Stomach (tissue), 9 donors: ENCODE data around the gene CAPN15. TPM values are rescaled to one million over a fixed set of nuclear protein-coding genes. Genes with fewer than 3 reads are reported as not detected.

Source experiments
- DNase-seq, 2 donors: peaks; one replicate each; pipeline versions ENCODE4 v3.0.0 to v3.0.0-alpha.2; 2013 to 2019
- H3K27ac ChIP-seq, 5 donors: fragments of 200-600 bp in 4 of 5; sonication (generic) in 4 of 5; one replicate each; pipeline ENCODE4 v1.5.1; 2013 to 2019; ENCODE audit warnings: mild to moderate bottlenecking in 1 of 5, moderate library complexity in 1 of 5
- H3K27me3 ChIP-seq, 3 donors: fragments of 200-600 bp; sonication (generic); one replicate each; pipeline ENCODE4 v1.5.1; 2017 to 2019; ENCODE audit warnings: mixed run types in 1 of 3
- H3K36me3 ChIP-seq, 4 donors: fragments of 200-600 bp; sonication (generic); 1 replicate in 3 of 4; 2 replicates in 1 of 4; pipeline ENCODE4 v1.5.1; 2016 to 2019
- H3K4me1 ChIP-seq, 4 donors: fragments of 200-600 bp; sonication (generic); one replicate each; pipeline ENCODE4 v1.5.1; 2016 to 2019
- H3K4me3 ChIP-seq, 4 donors: fragments of 200-600 bp; sonication (generic) in 3 of 4; one replicate each; pipeline ENCODE4 v1.5.1; 2016 to 2019; ENCODE audit warnings: mild to moderate bottlenecking in 1 of 4
- H3K9me3 ChIP-seq, 4 donors: fragments of 200-600 bp; sonication (generic); one replicate each; pipeline ENCODE4 v1.5.1; 2016 to 2019
- EP300 ChIP-seq: sonication (generic); formaldehyde crosslinking; IDR thresholded peaks from one replicate; pipeline ENCODE4 v1.6.1; 2017; ENCODE audit warnings: antibody characterized with exemption
- POLR2A ChIP-seq, 4 donors: fragments of 450-650 bp; IDR thresholded peaks; one replicate each; pipeline ENCODE4 v1.6.1; 2016; ENCODE audit warnings: antibody characterized with exemption in 4 of 4, control low read depth in 2 of 4, mild to moderate bottlenecking in 1 of 4, moderate library complexity in 1 of 4
- POLR2AphosphoS5 ChIP-seq, 3 donors: sonication (generic); formaldehyde crosslinking; IDR thresholded peaks; one replicate each; pipeline ENCODE4 v1.6.1; 2016; ENCODE audit warnings: antibody characterized with exemption in 3 of 3
- WGBS, 5 donors: extraction: QIAGEN DNeasy Blood & Tissue Kit in 3 of 5; methylation state at CpG; one replicate each; pipeline versions ENCODE4 v1.1.5 to v1.1.7; 2013 to 2018; 5-methylcytosine and 5-hydroxymethylcytosine counted together
- intact Hi-C: fragments of 100-400 bp; cut with DNase I; formaldehyde crosslinking; loops from one replicate; pipeline ENCODE4 v1.15.1; 2023; ENCODE audit warnings: low total_unique reads
- polyA plus RNA-seq, 3 donors: library from polyadenylated mRNA; stranded (reverse); fragments of 200-250 nt; gene quantifications; one replicate each; pipeline ENCODE4 v1.2.3, GENCODE V29; 2013
- total RNA-seq, 5 donors: library from RNA; depleted of rRNA; stranded (reverse); fragments of >200 nt; gene quantifications; one replicate each; pipeline versions ENCODE4 v1.1.0 to v1.2.3, GENCODE V29; 2014 to 2016
- TF ChIP-seq, protein P1 (sequence below), 7 experiments: fragments of 450-650 bp in 4 of 7; fragments of 200-600 bp in 3 of 7; sonication (generic) in 3 of 7; IDR thresholded peaks; one replicate each; pipeline ENCODE4 v1.5.1; 2016 to 2019; ENCODE audit warnings: antibody characterized with exemption in 7 of 7, control low read depth in 2 of 7, mild to moderate bottlenecking in 1 of 7
- donor health status: healthy with polysubstance abuse.
- donor health status: Bipolar disorder and iron deficiency.
- donor health status: healthy.

CAPN15 gene
- total and polyA plus RNA-seq, 8 donors, result 25.2 to 235 (median 35.0) TPM

- no peak overlapping the region for H3K27ac ChIP-seq
- intact Hi-C loops, result no loop called here
- no peak overlapping the region for H3K4me3 ChIP-seq
- TF ChIP-seq, protein P1, sequence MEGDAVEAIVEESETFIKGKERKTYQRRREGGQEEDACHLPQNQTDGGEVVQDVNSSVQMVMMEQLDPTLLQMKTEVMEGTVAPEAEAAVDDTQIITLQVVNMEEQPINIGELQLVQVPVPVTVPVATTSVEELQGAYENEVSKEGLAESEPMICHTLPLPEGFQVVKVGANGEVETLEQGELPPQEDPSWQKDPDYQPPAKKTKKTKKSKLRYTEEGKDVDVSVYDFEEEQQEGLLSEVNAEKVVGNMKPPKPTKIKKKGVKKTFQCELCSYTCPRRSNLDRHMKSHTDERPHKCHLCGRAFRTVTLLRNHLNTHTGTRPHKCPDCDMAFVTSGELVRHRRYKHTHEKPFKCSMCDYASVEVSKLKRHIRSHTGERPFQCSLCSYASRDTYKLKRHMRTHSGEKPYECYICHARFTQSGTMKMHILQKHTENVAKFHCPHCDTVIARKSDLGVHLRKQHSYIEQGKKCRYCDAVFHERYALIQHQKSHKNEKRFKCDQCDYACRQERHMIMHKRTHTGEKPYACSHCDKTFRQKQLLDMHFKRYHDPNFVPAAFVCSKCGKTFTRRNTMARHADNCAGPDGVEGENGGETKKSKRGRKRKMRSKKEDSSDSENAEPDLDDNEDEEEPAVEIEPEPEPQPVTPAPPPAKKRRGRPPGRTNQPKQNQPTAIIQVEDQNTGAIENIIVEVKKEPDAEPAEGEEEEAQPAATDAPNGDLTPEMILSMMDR (IDR thresholded peaks at IDR 0.05), result no peak
- no peak for TF ChIP-seq POLR2AphosphoS5 (IDR thresholded peaks at IDR 0.05)
- TF ChIP-seq EP300, result no peak
- TF ChIP-seq POLR2A (IDR thresholded peaks at IDR 0.05), result no peak
- 71 to 85% (median 78%) methylated on average over 19 to 32 of the region's 32 CpGs for WGBS, 5 donors
- DNase-seq, result no peak
- H3K36me3 ChIP-seq, result peaks cover 27 to 38% (median 34%) of the 10 kb centered on the region in 4 donors
- H3K9me3 ChIP-seq, result no peaks in the 10 kb centered on the region
- peaks cover 11 to 16% (median 14%) of the 10 kb centered on the region in 4 donors for H3K4me1 ChIP-seq
- peaks cover 12 to 39% (median 25%) of the 10 kb centered on the region in 3 donors for H3K27me3 ChIP-seq
Observed at GRCh38 chr16:555528-556473, 28.3 kb downstream of the CAPN15 start.

DNA sequence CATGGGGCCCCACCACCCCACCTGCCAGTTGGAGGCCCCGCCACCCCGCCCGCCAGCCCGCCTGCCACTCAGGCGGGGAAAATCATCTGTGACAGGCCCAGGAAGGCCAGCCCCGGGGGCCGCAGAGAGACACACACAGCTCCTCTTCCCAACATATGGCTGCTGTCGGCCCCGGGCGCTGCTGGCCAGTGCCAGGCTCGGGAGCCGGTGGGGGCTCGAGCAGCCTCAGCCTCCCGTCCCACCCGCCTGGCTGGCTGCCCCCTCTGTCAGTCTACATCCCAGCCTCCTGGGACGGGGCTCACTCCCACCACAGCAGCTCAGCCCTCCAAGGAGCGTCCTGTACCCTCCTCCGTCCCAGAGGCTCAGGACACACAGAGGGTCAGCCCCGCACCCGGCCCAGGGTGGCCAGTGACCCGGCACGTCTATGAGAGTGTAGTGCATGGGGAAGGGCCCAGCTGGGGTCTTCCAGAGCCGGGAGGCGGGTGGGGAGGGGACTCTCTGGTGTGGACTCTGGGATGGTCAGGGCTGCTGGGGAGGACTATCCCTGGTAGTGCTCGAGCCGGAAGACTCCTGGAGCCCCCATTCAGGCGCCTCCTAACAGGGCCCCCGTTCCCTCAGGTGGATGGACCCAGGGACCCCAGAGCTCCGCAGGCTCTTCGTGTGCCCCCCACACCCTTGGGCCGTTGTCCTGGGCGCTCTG, 29.1 kb downstream of the CAPN15 start:
- intact Hi-C loops, result no loop called here
- TF ChIP-seq EP300 (no peak), POLR2A (IDR thresholded peaks at IDR 0.05) (no peak), POLR2AphosphoS5 (IDR thresholded peaks at IDR 0.05) (no peak)
- TF ChIP-seq, protein P1 (IDR thresholded peaks at IDR 0.05), result no peak
- no peak overlapping the region for H3K4me3 ChIP-seq
- no peak overlapping the region for H3K27ac ChIP-seq
- DNase-seq, result no peak
- peaks cover 22 to 31% (median 28%) of the 10 kb centered on the region in 4 donors for H3K36me3 ChIP-seq
- peaks cover 19 to 47% (median 33%) of the 10 kb centered on the region in 3 donors for H3K27me3 ChIP-seq
- 83 to 87% (median 84%) methylated on average over 21 to 32 of the region's 32 CpGs for WGBS, 5 donors
- H3K4me1 ChIP-seq, result peaks cover 11 to 18% (median 16%) of the 10 kb centered on the region in 4 donors
- no peaks in the 10 kb centered on the region for H3K9me3 ChIP-seq

DNA sequence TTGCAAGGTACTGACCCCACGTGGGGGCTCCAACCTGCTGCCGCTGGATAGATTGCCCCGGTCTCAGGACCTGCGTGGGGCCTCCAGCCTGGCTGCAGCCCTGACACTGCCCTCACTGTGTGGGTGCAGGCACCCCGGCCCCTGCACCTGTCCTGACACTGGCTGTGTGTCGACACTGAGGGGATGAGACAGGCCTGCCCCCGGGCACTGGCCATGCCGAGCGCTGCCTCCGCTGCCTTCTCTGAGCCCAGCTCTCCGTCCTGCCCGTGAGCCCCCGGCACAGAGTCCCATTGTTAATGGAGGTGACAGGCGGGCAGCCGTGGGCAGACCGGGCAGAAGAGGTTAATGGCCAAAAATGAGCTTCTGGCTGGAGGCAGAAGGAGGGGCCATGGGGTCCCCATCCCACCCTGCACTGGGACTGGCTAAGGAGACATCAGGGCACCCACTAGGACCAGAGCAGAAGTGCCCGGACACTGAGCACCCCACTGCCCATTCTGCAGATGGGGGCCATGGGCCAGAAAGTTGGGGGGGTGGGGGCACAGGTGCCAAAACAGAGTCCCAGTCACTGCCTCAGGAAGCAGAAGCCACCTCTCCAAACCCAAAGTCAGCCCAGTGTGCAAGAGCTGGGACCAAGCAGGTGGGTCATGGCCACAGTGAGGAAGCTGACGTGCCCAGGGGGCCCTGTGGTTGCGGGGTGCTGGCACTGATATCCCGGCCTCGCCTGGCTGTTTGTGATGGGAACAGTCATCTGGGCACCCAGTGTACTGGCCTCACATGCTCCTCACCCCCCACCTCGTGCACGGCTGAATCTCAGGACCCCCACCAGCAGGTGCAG, 30.2 kb downstream of the CAPN15 start:
- no peak for DNase-seq
- H3K9me3 ChIP-seq, result no peaks in the 10 kb centered on the region
- 59 to 80% (median 78%) methylated on average over 7 to 23 of the region's 23 CpGs for WGBS, 5 donors
- H3K4me1 ChIP-seq, result peaks cover 11 to 18% (median 16%) of the 10 kb centered on the region in 4 donors
- H3K4me3 ChIP-seq, result no peak overlapping the region
- TF ChIP-seq POLR2AphosphoS5 (IDR thresholded peaks at IDR 0.05), result no peak
- TF ChIP-seq EP300, result no peak
- TF ChIP-seq, protein P1 (IDR thresholded peaks at IDR 0.05), result no peak
- no peak for TF ChIP-seq POLR2A (IDR thresholded peaks at IDR 0.05)
- peaks cover 11 to 20% (median 17%) of the 10 kb centered on the region in 4 donors for H3K36me3 ChIP-seq
- intact Hi-C loops, result no loop called here
- no peak overlapping the region for H3K27ac ChIP-seq
- H3K27me3 ChIP-seq, result peaks cover 19 to 57% (median 39%) of the 10 kb centered on the region in 3 donors
